ENCODE data around the gene EEPD1.

Gene EEPD1

DNA sequence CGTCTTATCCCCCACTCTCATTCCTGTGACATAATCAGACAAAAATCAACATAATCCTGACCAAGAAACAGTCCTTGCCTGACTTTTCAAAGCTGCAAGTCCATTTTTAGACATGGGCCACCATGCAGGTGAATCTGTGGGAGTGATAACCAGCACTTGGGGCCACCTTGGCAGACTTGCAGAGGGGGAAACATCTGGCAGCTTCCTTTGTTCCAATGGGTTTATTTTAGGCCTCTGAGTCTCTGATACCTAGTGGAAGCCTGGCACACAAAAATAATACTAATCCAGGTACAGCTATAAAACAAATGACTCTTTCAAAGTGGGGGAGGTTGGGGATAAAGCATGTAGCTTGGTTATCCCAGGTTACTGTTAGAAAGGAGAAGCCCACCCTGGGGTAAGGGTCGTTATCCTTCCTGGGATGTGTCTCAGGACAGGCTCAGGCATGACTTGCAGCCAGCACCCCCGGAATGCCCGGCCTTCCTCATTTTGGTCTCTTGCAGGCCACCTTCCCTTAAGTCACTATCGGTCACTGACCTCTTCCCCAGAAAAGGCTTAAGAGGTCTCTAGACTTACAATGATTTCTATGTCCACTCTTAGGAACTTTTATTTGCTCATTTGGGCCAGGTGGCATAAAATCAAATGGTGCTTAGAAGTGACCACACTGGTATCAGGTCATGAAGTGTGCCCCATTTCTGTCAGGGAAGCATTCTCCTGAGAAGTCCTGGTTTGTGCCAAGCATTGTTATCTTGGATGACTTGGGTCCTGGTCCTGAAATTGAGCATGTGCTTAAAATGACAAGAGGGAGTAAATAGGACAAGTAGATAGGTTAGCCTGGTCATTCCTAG is 37.6 kb downstream of the EEPD1 start:
- DNase-seq (ENCODE audit: low read depth in 3 of 3), result no peak

DNA sequence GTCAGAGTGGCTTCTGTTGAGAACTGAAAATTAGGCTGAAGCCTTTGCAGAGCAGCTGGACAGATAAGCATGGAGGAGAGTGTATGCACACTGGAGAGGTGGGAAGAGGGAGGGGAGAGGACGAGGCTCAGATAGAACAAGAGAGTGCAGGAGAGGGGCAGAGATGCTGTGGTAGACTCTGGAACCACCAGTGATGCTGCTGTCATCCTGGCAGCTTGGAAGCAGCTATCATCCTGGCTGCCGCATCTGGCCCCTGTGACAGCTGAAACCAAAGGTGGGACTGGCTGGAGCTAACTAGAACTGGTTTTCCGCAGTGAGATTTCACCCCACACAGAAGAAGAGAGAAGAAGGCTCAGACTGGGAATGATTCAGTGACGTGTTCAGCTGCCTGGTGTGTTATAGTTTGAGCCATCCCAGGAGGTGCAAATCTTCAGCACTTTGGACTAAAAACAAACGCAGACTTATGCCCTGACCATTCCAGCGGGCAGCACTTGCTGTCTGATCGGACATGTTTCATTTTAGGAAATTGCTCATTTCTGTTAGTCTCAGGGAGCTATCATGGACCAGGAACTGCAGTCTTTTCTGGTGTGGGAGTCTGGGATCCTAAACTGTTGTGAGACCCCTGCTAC is 38.4 kb downstream of the EEPD1 start:
- no peak for DNase-seq (ENCODE audit: low read depth in 3 of 3)

DNA sequence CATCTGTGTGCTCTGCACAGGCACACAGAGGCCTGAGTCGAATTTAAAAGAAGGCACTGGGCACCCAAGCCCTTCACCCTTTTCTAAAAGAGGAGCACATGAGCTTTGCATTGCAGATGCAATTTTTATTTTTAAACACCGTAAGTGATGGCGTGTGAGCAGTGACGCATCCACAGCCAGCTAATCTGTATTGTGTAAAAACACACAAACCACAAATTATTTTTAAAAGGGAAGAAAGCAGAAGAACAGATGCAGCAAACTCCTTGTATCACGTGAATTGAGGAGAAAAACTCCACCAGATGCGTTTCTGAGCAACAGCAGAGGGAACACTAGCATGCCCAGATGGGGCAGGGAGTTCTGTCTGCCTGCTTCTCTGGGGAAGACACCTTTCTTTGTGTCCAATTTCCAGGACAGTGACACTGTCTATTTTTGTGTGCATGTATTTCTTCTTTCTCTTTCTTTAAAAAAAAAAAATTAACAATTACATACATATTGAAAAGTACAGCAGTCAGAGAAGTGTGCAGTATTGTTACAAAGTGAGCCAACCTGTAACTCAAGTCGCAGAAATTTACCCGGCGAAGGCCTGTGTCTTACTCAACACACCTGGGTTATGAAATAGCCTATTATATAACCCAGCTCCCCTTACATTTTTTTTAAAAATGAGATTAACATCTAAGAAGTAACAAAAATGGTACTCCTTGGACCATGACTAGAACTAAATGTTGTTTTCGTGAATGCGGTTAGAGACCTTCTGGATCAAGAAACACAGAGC is 39.2 kb downstream of the EEPD1 start:
- DNase-seq (ENCODE audit: low read depth in 3 of 3), result no peak

DNA sequence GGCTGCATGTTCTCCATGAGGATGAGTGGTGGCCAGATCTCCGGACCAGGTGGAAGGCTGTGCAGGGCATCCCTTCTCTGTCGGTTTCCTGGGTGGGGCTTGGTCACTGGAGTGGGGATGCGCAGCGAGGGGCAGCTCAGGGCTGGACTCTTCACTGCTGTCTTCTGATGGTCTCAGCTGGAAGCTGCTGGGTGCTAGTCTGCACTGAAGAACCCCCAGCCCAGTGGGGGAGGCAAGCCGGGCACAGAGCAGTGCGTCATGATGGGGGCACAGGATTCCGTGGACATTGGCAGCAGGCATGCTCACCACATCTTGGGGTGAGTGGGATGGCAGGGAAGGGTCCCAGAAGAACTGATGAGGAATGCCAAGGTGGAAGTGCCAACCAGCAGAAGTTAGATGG is 39.8 kb downstream of the EEPD1 start:
- no peak for DNase-seq (ENCODE audit: low read depth in 3 of 3)

DNA sequence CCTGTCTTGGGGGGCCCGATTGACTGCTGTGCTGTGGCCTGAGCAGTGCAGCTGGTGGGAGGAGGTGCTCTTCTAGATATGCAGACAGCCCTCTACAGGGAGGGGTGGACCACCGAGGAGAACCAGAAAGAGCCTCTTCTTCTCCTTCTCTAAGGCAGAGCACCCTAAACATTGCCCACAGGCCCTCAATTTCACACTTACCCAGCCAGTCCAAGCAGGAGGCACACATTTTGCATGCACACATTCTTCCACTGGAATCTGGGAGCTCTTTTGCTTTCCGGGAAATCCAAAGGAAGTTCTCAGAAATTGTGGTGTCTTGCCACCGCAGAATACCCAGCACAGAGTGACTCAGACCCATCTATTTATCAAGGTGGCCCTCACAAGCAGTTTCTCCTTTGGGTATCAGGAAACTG is 45.8 kb downstream of the EEPD1 start:
- DNase-seq (ENCODE audit: low read depth in 3 of 3), result no peak

DNA sequence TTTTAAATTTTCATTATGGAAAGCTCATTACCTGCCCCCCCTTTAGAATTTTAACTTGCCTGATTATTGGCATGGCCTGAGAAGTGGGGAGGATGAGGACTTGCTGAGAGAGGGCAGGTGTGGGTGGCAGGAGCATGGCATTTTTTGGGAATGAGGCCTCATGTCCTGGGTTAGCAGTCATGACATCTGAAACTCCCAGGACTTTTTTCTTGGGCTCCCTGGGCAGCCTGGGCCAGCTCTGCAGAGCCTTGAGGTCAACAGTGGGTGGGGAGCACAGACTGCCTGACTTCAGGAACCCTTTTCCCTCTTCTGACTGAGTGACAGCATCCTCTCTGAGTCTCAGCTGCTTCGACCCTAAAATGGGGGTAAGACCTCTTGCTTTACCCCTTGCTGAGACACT is 46.3 kb downstream of the EEPD1 start:
- no peak for DNase-seq (ENCODE audit: low read depth in 3 of 3)

DNA sequence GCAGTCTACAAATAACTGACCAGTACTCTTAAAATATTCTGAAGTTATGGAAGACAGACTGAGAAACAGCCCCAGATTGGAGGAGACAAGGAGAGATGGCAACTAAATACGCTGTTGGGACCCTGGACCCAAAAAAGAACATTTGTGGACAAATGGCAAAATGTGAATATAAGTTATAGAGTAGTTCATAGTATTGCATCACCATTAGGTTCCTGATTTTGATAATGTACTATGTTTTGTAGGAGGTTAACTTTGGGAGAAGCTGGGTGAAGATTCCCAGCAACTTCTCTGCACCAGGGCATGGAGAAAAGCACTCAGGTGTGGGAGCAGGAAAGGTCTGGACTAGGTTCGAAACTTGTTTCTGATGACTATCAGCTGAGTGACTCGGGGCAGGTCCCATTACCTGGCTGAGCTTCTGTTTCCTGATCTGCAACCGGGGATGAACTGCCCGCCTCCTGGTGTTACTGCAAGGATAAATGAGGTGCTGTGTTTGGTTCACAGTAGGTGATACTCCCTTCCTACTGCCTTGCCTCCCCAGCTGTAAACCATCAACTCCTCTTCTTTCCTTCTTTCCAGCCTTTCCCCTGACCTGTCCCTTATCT is 48.2 kb downstream of the EEPD1 start:
- DNase-seq (ENCODE audit: low read depth in 3 of 3), result no peak

DNA sequence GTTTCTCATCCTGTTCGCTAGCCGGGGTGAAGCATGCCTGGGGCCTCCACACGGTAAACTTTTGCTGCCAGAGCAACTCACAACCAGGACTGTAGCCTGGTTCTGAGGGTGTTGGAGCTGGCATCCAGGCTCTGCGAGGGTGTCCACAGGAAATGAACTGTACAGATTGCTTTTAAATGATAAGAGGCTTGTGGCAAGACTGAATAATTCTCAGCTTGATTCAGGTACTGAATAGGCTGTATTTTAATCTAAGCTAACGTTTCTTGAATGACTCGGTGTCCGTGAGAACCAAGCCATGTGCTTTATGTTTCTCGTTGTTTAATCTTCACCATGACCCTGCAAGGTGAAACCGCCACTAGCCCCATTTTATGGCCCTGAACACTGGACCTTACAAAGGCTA is 49.3 kb downstream of the EEPD1 start:
- DNase-seq (ENCODE audit: low read depth in 3 of 3), result no peak

DNA sequence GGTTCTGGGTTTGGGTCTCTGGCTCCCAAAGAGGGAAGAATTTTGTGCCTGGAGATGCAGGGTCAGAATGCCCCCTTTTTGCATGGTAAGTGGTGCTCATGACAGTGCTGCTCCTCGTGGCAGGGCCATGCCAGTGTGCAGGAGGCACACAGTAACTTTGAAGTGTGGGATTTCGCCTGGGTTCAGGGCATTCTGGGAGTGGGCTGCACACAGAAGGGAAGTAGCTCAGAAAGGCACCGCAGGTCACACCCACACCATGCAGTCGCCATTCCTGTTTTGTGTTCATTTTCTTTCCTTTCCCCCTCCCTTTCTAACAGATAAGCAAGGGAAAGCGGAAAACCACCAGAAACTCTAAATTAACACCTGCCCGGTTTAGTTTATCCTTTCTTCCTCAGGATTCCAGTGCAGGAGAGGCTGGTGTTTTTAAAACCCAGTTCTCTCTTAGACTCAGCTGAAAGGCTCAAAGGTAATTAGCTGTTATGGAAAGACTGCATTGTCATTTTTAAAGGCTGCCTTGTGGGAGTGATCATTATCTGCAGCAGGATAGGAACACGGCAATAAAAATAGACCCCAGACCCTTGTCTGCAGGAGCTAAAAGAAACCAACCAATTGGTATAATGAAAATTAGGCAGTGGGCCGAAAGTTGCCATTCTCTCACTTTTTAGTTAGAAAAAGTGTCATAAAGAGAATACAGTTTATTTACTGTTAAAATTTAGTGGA is 50.2 kb downstream of the EEPD1 start:
- DNase-seq (ENCODE audit: low read depth in 3 of 3), result no peak

DNA sequence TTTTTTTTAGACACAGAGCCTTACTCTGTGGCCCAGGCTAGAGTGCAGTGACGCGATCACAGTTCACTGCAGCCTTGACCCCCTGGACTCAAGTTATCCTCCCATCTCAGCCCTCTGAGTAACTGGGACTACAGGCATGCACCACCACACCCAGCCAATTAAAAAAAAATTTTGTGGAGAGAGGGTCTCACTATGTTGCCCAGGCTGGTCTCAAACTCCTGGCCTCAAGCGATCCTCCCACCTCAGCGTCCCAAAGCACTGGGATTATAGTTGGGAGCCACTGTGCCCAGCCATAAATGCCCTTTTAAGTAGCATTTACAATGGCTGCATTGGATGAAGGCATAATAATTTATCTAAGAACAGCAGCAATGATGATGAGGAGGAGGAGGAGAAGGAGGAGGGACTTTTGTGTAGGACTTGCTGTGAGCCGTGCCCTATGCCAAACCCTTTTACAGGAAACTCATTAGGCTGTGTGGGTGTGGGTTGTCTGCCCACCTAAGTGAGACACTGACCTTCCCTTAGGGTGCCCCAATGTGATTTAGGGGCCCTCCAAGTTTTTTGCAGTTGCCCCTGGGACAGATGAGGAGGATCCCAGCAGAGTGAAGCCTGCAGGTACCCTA is 51.1 kb downstream of the EEPD1 start:
- DNase-seq (ENCODE audit: low read depth in 3 of 3), result no peak

DNA sequence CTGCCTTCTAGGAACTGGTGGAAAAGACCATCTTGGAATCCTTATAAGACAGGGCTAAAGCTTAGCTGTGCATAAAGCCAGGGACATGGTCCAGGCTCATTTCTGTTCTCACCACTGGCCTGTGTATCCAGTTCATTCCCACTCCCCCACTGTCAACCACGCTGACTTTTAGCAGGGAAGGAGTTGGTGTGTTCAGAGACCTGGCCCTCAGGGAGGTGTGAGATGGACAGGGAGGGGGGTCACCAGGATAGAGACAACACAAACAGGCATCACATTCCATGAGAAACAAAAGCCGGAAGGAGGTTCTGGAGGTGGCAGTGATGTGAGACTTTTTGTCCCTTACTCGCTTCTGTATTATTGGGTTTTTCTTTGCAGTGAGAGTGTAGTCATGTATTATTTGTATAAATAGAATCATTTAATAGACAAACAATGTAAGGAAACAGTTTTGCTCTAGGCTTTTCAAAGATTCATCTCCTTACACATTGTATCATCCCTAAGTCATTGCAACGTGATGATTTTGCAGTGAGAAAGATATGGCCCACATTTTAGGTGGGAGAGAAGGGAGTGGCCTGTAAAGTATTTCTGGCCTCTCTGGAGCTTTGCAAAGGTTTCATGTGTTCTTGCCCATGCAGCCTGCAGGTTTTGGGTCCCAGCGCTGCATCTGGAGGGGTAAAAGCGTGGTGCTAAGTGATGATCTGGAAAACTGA is 52.0 kb downstream of the EEPD1 start:
- no peak for DNase-seq (ENCODE audit: low read depth in 3 of 3)

DNA sequence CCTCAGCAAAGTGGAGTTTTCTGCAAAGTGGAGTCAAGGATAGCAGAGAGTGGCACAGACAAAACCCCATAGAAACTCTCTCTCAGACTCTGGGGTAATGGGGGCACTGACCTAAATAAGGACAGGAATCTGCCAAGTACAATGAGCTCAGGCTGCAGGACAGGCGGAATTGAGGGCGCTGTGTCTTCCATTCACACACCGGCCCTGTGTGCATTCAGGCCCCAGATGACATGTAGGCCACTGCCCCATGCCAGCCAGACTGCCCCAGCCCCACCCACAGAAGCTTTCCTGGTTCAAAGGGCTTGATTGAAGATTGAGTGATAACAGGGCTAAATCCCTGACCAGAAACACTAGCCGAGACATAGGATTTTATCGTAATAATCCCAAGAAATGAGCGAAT is 52.7 kb downstream of the EEPD1 start:
- DNase-seq (ENCODE audit: low read depth in 3 of 3), result no peak

DNA sequence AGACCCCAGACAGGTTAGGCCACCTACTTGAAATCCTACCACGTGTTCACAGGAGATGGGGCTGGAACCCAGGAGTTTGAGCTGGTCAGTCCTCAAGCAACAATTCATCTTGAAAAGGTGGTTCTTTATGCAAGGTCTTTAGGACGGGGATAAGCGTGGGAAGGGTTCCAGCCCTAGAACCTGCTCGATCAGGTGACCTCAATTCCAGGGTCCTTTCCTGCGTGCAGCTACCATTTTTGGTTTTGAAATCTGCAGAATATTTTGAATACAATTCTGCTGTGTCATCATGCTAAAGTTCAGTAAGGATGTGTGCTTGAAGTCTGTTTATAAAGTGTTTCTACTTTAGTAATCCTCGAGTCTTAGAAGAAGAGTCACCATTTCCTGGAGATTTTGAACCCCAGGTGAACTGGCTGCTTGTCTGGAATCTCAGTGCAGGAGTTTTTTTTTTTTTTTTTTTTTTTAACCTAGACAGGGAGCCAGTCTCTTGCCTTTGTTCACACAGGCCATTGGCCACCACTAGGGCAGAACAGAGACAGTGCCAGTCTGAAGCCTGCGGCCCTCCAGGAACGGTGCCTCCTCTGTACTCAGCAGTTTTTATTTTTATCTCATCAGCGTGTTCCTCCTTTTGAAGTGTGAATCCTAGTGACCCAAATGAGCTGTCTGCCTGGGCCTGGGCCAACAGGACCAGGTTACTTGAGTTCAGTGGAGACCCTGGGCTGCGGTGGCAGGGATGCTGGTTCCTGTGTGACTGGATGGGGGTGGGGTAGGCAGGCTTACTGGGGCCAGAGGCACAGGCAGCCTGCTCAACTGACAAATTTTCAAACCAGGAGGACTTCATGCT is 54.6 kb downstream of the EEPD1 start:
- no peak for DNase-seq (ENCODE audit: low read depth in 3 of 3)

DNA sequence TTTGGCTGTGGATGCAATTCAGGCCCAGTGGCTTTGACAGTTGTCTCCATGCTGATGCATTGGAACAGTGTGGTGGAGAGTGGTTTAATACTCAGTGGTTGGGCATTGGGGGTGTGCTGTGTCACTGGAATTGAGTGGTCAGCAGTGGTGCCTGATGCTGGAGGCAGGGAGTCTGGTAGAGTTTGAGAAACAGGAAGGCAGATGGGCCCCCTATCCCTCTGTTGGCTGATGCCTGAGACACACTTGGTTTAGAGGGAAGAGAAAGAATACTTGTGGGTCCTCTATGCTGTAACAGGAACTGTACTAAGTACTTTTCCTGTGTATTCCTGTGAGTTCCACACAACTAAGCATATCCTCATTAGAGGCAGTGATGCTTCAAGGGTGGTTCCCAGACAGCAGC is 55.4 kb downstream of the EEPD1 start:
- DNase-seq (ENCODE audit: low read depth in 3 of 3), result no peak

DNA sequence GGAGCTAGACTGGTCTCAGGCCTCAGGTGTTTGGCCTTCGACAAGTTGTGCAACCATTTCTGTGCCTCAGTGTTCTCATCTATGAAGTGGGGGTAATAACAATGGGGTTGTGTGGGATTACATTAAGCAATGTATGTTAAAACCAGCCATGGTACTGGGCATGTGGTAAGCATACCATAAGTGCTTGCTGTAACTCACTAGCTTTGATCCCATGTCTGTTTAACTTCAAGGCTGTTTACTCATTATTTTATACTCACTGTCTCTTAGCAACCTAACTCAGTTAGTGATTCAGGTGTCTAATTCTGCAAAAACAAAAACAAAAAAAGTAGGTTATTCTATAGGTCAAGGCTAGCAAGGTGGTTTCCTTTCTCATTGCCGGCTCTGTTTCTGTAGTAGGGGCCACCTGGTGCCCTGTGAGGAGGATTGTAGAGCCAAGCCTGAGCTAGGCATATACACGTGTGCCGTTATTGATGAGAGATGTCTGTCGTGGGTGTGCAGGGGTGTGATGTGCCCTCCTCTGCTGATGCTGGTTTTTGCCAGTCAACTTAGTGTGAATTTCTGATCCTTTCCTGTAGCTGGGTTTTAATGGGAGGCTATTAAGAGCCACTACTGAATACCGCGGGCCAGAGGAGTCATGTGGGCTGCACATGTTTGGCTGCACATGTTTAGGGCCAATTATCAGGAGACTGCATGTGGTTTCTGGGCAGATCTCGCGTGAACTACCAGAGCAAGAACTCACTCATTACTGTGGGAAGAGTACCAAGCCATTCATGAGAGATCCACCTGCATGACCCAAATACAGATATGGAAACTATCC is 56.2 kb downstream of the EEPD1 start:
- DNase-seq (ENCODE audit: low read depth in 3 of 3), result no peak

DNA sequence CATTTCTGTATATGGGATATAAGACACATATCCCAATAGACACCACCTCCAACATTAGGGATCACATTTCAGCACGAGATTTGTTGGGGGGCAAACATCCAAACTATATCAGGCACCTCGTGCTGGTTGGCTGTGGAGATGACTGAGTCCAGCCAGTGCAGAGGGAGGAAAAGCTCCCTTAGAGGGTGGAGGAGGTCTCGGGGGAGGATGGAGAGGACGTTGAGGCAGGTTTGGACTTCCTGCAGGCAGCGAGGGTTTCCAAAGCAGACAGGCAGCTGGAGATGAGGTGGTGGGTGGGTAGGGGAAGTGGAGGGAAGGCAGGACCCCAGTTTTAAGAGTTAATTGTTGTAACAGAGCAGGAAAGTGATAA is 56.7 kb downstream of the EEPD1 start:
- no peak for DNase-seq (ENCODE audit: low read depth in 3 of 3)

DNA sequence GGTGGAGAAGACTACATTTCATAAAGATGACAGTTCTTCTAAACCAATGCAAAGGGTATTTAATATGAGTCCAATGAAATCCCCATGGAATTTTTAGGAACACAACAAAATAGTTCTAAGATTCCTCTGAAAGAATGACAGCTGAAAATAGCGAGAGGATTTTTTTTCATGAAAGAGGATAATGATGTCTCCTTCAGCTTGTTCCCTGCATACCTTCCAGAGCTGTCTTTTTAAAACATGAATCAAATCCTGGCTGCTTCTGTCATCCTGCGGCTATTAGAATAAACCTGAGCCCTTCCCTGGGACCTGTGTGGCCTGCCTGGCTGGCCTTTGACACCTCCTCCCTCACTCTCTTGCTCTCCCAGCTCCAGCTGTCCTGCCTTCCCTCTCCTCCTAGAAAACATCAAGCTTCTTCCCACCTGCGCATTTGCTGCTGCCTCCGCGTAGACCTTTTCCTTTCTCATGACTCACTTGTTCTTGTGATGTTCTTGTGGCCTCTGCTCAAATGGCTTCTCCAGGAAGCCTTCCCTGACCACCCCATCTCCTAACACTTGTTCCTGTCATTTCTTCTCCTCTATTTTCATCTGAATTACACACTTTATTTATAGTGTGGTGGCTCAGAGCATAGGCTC is 57.4 kb downstream of the EEPD1 start:
- no peak for DNase-seq (ENCODE audit: low read depth in 3 of 3)

All from stimulated activated CD4-positive, alpha-beta T cell treated with anti-CD3 and anti-CD28 coated beads, TNF-alpha, amount 100 ng/mL, for 24 hours (primary cell).